ENCODE data around the gene PKHD1.

PKHD1 gene

DNA sequence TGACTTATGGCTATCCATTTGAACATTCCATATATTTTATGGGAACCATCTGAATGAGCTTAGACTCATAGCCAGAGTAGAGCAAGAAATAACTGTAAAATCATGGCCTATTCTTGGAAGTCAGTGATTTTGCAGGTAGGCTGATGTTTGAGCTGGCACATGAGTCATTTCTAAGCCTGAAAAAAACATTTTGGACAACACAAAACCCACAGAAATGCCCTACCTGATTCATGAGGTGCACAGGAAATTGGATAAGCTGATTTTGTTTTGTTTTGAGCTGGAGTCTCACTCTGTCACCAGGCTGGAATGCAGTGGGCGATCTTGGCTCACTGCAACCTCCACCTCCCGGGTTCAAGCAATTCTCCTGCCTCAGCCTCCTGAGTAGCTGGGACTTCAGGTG, 443.0 kb downstream of the PKHD1 start:
- no peak for DNase-seq (ENCODE audit: low read depth in 1 of 2, low spot score in 1 of 2)
- TF ChIP-seq SPI1 (IDR thresholded peaks at IDR 0.05; ENCODE audit: borderline replicate concordance, low read depth) (no peak), POLR2AphosphoS5 (IDR thresholded peaks at IDR 0.05; ENCODE audit: low read depth) (no peak), GABPA (IDR thresholded peaks at IDR 0.05; ENCODE audit: low read depth) (no peak)
- TF ChIP-seq, protein P1, sequence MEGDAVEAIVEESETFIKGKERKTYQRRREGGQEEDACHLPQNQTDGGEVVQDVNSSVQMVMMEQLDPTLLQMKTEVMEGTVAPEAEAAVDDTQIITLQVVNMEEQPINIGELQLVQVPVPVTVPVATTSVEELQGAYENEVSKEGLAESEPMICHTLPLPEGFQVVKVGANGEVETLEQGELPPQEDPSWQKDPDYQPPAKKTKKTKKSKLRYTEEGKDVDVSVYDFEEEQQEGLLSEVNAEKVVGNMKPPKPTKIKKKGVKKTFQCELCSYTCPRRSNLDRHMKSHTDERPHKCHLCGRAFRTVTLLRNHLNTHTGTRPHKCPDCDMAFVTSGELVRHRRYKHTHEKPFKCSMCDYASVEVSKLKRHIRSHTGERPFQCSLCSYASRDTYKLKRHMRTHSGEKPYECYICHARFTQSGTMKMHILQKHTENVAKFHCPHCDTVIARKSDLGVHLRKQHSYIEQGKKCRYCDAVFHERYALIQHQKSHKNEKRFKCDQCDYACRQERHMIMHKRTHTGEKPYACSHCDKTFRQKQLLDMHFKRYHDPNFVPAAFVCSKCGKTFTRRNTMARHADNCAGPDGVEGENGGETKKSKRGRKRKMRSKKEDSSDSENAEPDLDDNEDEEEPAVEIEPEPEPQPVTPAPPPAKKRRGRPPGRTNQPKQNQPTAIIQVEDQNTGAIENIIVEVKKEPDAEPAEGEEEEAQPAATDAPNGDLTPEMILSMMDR (IDR thresholded peaks at IDR 0.05; ENCODE audit: insufficient read depth, low read length) = no peak
- TF ChIP-seq, protein P2, sequence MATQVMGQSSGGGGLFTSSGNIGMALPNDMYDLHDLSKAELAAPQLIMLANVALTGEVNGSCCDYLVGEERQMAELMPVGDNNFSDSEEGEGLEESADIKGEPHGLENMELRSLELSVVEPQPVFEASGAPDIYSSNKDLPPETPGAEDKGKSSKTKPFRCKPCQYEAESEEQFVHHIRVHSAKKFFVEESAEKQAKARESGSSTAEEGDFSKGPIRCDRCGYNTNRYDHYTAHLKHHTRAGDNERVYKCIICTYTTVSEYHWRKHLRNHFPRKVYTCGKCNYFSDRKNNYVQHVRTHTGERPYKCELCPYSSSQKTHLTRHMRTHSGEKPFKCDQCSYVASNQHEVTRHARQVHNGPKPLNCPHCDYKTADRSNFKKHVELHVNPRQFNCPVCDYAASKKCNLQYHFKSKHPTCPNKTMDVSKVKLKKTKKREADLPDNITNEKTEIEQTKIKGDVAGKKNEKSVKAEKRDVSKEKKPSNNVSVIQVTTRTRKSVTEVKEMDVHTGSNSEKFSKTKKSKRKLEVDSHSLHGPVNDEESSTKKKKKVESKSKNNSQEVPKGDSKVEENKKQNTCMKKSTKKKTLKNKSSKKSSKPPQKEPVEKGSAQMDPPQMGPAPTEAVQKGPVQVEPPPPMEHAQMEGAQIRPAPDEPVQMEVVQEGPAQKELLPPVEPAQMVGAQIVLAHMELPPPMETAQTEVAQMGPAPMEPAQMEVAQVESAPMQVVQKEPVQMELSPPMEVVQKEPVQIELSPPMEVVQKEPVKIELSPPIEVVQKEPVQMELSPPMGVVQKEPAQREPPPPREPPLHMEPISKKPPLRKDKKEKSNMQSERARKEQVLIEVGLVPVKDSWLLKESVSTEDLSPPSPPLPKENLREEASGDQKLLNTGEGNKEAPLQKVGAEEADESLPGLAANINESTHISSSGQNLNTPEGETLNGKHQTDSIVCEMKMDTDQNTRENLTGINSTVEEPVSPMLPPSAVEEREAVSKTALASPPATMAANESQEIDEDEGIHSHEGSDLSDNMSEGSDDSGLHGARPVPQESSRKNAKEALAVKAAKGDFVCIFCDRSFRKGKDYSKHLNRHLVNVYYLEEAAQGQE (IDR thresholded peaks at IDR 0.05; ENCODE audit: insufficient replicate concordance, low read depth) = no peak
- no peak overlapping the region for H3K4me3 ChIP-seq (replicated peaks; ENCODE audit: insufficient read depth, low read length)
- no peaks in the 10 kb centered on the region for H3K27me3 ChIP-seq (ENCODE audit: insufficient read depth, poor library complexity, severe bottlenecking)
- no peak overlapping the region for H3K27ac ChIP-seq (replicated peaks)

DNA sequence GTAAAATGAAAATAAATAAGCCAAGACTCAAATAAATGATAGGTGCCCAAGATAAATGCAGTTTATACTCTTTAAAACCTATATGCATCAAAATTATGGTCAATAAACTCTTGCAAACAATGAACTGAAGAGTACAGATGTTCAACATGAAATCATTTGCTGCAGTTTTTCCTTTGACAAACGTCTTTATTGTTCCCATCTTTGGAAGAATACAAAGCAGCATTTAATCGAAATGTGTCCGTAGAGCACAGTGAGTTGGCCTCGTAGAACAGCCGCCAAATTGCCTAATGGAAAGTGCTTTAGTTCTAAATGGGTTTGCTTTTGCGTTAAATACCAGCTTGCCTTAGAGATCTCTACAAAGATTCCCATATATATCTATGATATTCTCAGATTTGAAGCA, 447.4 kb downstream of the PKHD1 start:
- H3K4me3 ChIP-seq (replicated peaks; ENCODE audit: insufficient read depth, low read length) = no peak overlapping the region
- TF ChIP-seq, protein P2 (IDR thresholded peaks at IDR 0.05; ENCODE audit: insufficient replicate concordance, low read depth) = no peak
- TF ChIP-seq GABPA (IDR thresholded peaks at IDR 0.05; ENCODE audit: low read depth) (no peak), POLR2AphosphoS5 (IDR thresholded peaks at IDR 0.05; ENCODE audit: low read depth) (no peak), SPI1 (IDR thresholded peaks at IDR 0.05; ENCODE audit: borderline replicate concordance, low read depth) (no peak)
- TF ChIP-seq, protein P1 (IDR thresholded peaks at IDR 0.05; ENCODE audit: insufficient read depth, low read length) = no peak
- no peaks in the 10 kb centered on the region for H3K27me3 ChIP-seq (ENCODE audit: insufficient read depth, poor library complexity, severe bottlenecking)
- H3K27ac ChIP-seq (replicated peaks) = no peak overlapping the region
- no peak for DNase-seq (ENCODE audit: low read depth in 1 of 2, low spot score in 1 of 2)

DNA sequence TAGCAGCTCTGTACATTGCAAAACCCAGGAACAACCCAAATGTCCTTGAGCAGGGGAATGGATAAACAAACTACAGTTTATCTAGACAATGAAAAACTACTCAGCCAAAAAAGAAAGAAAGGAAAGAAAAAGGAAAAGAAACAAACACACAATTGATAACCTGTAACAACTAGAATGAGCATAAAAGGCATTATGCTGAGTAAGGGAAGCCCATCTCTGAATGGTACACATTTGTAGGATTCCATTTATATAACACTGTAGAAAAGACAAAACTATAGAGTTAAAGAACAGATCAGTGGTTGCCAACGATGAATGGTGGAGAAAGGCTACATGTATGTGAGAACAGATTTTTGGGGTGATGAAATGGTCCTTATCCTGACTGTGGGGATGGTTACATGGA, 454.0 kb downstream of the PKHD1 start:
- no peak overlapping the region for H3K4me3 ChIP-seq (replicated peaks; ENCODE audit: insufficient read depth, low read length)
- H3K27ac ChIP-seq (replicated peaks) = no peak overlapping the region
- no peak for DNase-seq (ENCODE audit: low read depth in 1 of 2, low spot score in 1 of 2)
- no peak for TF ChIP-seq SPI1 (IDR thresholded peaks at IDR 0.05; ENCODE audit: borderline replicate concordance, low read depth)
- no peaks in the 10 kb centered on the region for H3K27me3 ChIP-seq (ENCODE audit: insufficient read depth, poor library complexity, severe bottlenecking)

DNA sequence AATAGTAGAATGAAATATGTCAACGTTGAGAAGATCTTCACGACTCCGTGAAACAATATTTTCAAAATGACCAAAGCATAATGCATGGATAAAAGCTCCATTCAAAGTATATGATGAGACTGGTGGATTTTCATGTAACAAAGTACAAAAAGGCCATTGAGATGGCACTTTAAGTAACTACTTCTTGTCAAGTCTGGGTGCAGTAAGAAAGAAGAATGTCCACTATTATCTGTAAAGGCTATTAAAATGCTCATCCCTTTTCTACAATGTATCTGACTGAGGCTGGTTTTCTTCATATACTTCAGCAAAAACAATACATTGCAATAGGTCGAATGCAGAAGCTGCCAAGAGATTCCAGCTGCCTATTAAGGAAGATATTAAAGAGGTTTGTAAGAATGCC, 457.4 kb downstream of the PKHD1 start:
- H3K4me3 ChIP-seq (replicated peaks; ENCODE audit: insufficient read depth, low read length) = no peak overlapping the region
- no peak overlapping the region for H3K27ac ChIP-seq (replicated peaks)
- TF ChIP-seq, protein P1 (IDR thresholded peaks at IDR 0.05; ENCODE audit: insufficient read depth, low read length) = no peak
- TF ChIP-seq, protein P2 (IDR thresholded peaks at IDR 0.05; ENCODE audit: insufficient replicate concordance, low read depth) = no peak
- TF ChIP-seq SPI1 (IDR thresholded peaks at IDR 0.05; ENCODE audit: borderline replicate concordance, low read depth) = no peak
- no peak for TF ChIP-seq GABPA (IDR thresholded peaks at IDR 0.05; ENCODE audit: low read depth)
- no peak for TF ChIP-seq POLR2AphosphoS5 (IDR thresholded peaks at IDR 0.05; ENCODE audit: low read depth)
- DNase-seq (ENCODE audit: low read depth in 1 of 2, low spot score in 1 of 2) = no peak
- H3K27me3 ChIP-seq (ENCODE audit: insufficient read depth, poor library complexity, severe bottlenecking) = no peaks in the 10 kb centered on the region

Measured in HL-60 (cell line).